ENCODE measurements around the gene RPS15A.

DNA sequence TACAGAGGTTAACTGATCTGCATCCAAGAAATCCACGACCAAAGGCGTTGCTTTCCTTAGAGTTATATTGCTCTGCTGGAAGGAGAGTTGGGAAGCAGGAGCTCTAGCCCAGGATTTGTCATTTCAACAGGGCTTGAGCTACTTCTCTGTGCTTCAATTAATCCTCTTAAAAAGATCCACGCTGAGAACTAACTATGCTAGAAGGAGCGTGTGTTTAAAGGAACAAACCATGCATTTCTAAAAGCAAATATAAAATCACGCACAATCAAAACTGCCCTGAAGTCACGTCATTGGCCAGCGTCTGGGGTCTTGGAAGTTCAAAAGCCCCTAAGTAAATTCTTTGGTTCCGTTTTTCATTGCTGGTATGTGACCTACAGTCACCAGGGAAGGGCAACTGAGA, 10.2 kb upstream of the RPS15A start:
- no peak for TF ChIP-seq POLR2A (IDR thresholded peaks at IDR 0.05)
- TF ChIP-seq, protein P1, sequence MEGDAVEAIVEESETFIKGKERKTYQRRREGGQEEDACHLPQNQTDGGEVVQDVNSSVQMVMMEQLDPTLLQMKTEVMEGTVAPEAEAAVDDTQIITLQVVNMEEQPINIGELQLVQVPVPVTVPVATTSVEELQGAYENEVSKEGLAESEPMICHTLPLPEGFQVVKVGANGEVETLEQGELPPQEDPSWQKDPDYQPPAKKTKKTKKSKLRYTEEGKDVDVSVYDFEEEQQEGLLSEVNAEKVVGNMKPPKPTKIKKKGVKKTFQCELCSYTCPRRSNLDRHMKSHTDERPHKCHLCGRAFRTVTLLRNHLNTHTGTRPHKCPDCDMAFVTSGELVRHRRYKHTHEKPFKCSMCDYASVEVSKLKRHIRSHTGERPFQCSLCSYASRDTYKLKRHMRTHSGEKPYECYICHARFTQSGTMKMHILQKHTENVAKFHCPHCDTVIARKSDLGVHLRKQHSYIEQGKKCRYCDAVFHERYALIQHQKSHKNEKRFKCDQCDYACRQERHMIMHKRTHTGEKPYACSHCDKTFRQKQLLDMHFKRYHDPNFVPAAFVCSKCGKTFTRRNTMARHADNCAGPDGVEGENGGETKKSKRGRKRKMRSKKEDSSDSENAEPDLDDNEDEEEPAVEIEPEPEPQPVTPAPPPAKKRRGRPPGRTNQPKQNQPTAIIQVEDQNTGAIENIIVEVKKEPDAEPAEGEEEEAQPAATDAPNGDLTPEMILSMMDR (IDR thresholded peaks at IDR 0.05): no peak
